ENCODE results near the gene MRC1. TPM values are rescaled to one million over a fixed set of nuclear protein-coding genes. Genes with fewer than 3 reads are reported as not detected.

The MRC1 gene
- total and polyA plus RNA-seq, 2 experiments from 2014 or later: not detected

- Mint-ChIP-seq H3K4me1 (peaks cover 6% of the 10 kb centered on the region; the same call in 2 of the 3 replicates), H3K4me3 (no peak overlapping the region), H3K36me3 (ENCODE audit: low read depth) (no peaks in the 10 kb centered on the region), H3K9me3 (no peaks in the 10 kb centered on the region), H3K27ac (no peak overlapping the region), H3K27me3 (ENCODE audit: insufficient read depth, low read depth, poor library complexity) (no peaks in the 10 kb centered on the region)
- Histone ChIP-seq H3F3A (replicated peaks; ENCODE audit: low read depth) (no peaks in the 10 kb centered on the region), H3K9me2 (ENCODE audit: insufficient read depth) (no peaks in the 10 kb centered on the region), H4K20me1 (replicated peaks; ENCODE audit: insufficient read depth) (no peaks in the 10 kb centered on the region), H2AFZ (no peak overlapping the region), H3K4me2 (no peak overlapping the region), H3K36me3 (ENCODE audit: insufficient read depth) (no peaks in the 10 kb centered on the region), H3K27ac (ENCODE audit: low read depth) (no peak overlapping the region), H3K4me1 (ENCODE audit: insufficient read depth) (no peaks in the 10 kb centered on the region), H3K79me2 (replicated peaks; ENCODE audit: insufficient read depth) (no peaks in the 10 kb centered on the region), H3K4me3 (no peak overlapping the region), H3K27me3 (ENCODE audit: insufficient read depth) (no peaks in the 10 kb centered on the region)
- DNase-seq (ENCODE audit: low spot score) (no peak), ATAC-seq (no peak)
- TF ChIP-seq ZNF114 (CRISPR knock-in tag; IDR thresholded peaks at IDR 0.05) (no peak), CREB1 (CRISPR knock-in tag; IDR thresholded peaks at IDR 0.05; ENCODE audit: low read depth) (no peak), POLR2AphosphoS5 (IDR thresholded peaks at IDR 0.05; ENCODE audit: low read depth) (no peak), JUNB (IDR thresholded peaks at IDR 0.05; ENCODE audit: unreplicated experiment) (no peak), REST (IDR thresholded peaks at IDR 0.05; ENCODE audit: unreplicated experiment) (no peak), EZH2 (IDR thresholded peaks at IDR 0.05; ENCODE audit: low read depth, unreplicated experiment) (no peak), ZNF462 (CRISPR knock-in tag; IDR thresholded peaks at IDR 0.05) (no peak), ZNF331 (CRISPR knock-in tag; IDR thresholded peaks at IDR 0.05; ENCODE audit: low read depth) (no peak), ETS1 (IDR thresholded peaks at IDR 0.05) (no peak), STAT1 (IDR thresholded peaks at IDR 0.05; ENCODE audit: unreplicated experiment) (no peak), CTCF (conservative IDR thresholded peaks at IDR 0.05; ENCODE audit: low read depth in 2 of 2) (no peak), EZH2phosphoT487 (IDR thresholded peaks at IDR 0.05; ENCODE audit: unreplicated experiment) (no peak), NANOG (IDR thresholded peaks at IDR 0.05; ENCODE audit: borderline replicate concordance) (no peak)
Measured at GRCh38 chr10:17789396-17789795, 19.8 kb upstream of the MRC1 start.

All from GM23338 (cell line).